ENCODE results near the gene TFF3.

The TFF3 gene

GRCh38 chr21:42262831-42263231 lies 52.4 kb downstream of the TFF3 start:
- peak; percentile 20 for DNase-seq

GRCh38 chr21:42261829-42262200 lies 53.4 kb downstream of the TFF3 start:
- no peak for DNase-seq

Measured in midbrain (tissue), 1 donor.